GM12801 (cell line): ENCODE results near the gene HSPG2.

ENCODE experiments used
- TF ChIP-seq, protein P1 (sequence below): IDR thresholded peaks from one replicate; pipeline ENCODE4 v1.5.1; 2011; ENCODE audit warnings: control low read depth; ENCODE audit not compliant: insufficient read length; ENCODE audit errors: extremely low read depth

The HSPG2 gene

DNA sequence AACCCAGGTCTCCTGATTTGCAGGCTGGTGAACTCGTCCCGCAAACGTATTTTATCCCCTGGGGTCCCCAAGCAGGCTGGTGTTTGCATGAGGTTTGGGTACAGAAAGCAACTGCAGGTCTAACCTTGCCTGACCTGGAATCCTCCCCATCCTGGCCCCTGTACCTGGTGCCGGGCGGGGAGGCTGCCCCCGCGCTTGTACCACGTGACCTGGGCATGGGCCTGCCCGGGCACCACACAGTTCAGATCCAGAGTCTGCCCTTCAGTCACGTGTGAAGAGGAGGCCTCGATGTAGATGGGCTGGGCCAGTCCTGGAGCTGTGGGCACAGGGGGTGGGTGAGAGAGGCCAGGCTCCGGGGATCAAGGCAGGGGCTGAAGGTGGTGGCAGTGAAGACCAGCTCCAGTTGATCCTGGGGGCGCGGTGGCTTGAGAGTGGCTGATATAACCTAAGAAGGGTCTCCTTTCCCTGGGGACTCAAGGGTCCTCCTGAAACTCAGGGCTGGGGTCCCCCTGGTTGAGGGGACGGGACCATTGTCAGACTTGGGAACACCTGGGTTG is 94.4 kb downstream of the HSPG2 start:
- TF ChIP-seq, protein P1, sequence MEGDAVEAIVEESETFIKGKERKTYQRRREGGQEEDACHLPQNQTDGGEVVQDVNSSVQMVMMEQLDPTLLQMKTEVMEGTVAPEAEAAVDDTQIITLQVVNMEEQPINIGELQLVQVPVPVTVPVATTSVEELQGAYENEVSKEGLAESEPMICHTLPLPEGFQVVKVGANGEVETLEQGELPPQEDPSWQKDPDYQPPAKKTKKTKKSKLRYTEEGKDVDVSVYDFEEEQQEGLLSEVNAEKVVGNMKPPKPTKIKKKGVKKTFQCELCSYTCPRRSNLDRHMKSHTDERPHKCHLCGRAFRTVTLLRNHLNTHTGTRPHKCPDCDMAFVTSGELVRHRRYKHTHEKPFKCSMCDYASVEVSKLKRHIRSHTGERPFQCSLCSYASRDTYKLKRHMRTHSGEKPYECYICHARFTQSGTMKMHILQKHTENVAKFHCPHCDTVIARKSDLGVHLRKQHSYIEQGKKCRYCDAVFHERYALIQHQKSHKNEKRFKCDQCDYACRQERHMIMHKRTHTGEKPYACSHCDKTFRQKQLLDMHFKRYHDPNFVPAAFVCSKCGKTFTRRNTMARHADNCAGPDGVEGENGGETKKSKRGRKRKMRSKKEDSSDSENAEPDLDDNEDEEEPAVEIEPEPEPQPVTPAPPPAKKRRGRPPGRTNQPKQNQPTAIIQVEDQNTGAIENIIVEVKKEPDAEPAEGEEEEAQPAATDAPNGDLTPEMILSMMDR = no peak

DNA sequence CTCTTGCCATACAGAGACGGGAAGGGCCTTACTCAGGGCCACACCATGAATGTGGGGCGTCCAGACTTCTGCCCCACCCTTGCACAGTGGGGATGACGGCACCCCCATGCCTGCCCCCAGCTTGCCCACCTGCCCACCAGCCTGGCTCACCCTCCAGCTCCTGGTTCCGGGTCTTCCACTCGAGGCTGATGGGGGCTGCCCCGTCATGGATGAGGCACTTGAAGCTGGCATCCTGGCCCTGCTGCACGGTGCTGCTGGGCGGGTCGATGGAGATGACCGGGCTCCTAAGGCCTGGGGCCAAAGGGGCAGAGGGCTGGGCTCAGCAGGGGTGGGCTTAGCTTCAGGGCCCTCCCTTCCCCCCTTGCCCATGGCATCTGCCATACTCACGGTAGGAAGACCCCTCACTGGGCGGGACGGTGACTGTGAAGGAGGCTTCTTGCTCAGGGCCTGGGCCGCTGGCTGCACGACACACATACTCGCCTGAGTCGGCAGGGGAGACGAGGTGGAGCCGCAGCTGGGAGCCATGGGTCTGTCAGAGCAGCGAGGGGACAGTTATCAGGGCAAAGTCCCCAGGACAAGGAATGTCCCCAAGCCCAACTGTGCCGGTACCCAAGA is 95.2 kb downstream of the HSPG2 start:
- TF ChIP-seq, protein P1 = no peak

DNA sequence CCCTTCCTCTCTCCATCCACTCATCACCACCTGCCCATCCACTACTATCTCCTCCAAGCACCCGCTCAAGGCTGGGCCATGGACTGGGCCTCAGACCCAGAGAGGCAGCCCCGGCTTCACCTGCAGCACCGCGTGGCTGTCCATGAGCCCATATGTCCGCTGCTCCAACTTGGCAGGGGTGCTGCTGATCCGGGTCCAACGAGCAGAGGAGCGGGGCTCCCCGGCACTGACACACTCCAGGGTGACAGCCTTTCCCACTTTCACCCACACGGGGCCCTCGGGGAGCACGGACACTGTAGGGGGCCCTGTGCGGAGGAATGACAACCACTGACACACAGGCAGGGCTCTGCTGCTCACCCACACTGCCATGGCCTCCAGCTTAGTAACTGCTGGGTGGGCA is 96.1 kb downstream of the HSPG2 start:
- TF ChIP-seq, protein P1 = no peak

DNA sequence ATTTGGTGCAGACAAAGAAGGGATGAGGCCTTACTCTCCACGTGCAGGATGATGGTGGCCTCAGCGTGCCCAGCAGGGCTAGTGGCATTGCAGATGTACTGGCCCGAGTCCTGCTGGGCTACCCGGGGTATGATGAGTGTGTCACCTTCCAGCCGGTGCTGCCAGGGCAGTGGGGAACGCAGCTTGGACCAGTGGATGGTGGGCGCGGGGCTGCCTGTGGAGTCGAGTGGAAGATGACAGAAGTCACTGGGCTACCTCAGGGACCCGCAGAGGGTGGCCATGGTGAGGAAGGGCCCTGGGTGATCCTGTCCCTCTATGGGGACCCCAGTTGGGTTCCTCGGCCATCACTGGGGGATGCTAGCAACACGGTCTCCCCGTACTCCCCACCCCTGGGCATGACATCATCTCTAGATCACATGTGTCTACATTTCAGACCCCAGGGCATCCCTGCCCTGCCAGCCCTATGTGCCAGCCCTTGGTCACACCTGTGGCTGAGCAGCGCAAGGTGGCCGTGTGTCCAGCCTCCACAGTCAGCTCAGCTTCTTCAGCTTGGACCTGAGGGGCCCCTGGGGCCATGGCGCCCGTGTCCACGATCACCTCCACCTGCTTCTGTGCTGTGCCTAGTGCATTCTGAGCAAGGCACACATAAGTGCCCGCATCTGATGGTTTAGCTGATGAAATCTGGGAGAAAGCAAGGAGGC is 97.6 kb downstream of the HSPG2 start:
- TF ChIP-seq, protein P1 = no peak

DNA sequence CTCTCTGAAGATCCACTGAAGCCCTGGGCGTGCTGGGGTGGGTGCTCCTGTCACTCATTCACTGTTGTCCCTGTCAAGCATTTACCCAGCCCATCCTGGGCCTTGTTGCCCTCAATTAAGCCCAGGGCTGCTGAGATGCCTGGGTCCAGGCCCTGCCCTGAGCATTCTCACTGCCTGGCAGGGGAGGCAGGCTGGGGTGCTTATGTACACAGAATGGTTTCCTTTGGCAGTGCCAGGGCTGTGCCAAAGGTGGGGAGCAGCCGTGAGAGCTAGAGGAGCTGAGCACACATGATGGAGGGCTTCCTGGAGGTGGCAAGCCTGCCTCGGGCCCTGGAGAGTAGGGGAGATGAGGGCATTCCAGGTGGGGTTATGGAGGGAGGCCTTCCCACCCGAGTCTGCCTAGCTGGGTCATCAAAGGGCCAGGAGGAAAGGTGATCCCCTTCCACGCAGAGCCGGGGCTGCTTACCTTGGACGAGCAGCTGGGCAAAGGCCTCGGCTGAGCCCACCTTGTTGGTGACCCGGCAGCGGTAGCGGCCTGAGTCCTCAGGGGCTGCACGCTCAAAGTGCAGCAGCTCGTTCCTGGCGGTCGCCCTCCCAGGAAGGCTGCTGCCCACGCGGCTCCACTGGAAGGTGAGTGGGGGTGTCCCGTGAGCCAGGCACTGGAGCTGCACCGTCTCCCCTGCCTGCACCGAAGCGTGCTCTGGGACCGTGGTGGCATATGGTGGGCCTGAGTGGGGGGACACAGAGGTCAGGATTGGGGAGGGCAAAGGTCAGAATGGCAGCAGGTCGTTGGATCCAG is 98.6 kb downstream of the HSPG2 start:
- TF ChIP-seq, protein P1 = no peak

DNA sequence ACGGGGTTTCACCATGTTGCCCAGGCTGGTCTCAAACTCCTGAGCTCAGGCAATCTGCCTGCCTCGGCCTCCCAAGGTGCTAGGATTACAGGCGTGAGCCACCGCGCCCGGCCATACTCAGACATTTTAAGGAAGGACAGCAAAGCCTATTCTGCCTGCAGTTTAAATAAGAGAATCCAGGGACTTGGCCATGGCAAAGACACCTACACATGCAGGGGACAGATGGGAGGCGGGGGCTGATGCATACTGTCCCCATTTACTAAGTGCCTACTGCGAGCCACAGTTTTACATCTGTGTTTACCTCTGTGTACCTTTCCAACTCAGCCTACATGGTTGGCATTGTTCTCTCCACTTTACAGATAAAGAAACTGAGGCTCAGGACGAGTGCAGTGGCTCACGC is 99.6 kb downstream of the HSPG2 start:
- TF ChIP-seq, protein P1 = no peak

DNA sequence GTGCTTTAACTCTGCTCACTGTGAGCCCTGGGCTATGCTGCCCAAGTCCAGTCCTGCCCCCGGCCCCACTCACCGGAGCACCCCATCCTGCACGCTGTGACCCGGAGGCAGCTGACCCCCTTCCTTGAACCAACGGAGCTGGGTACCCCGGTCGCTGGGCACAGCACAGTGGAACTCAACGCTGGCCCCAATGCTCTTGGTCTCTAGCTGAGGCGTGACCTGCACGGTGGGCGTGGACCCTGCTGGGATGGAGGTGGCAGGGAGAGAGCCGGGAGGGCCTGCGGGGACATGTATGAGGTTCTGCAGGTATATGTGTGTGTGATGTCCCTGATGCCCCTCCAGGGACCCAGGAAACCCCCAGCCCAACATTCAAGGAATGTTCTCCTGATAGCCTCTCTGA is 100.4 kb downstream of the HSPG2 start:
- TF ChIP-seq, protein P1 = no peak
